Right lobe of liver (tissue), 6 donors: ENCODE results near the gene MEMO1. TPM values are rescaled to one million over a fixed set of nuclear protein-coding genes. Genes with fewer than 3 reads are reported as not detected.

Source experiments
- ATAC-seq, 4 donors: fragments of 200-7000 bp; cut with Tn5 transposase; one replicate each; pipeline ENCODE4 v1.9.1; 2020; ENCODE audit warnings: mild to moderate bottlenecking in 4 of 4, moderate library complexity in 4 of 4
- DNase-seq, 3 donors: peaks; one replicate each; pipeline ENCODE4 v3.0.0-alpha.2; 2020
- H3K27ac ChIP-seq, 3 donors: fragments of 200-600 bp; one replicate each; pipeline ENCODE4 v1.8.0; 2022
- H3K27me3 ChIP-seq, 2 donors: fragments of 200-600 bp; one replicate each; pipeline ENCODE4 v1.8.0; 2022
- H3K36me3 ChIP-seq, 4 donors: fragments of 200-600 bp; sonication (generic) in 1 of 4; one replicate each; pipeline versions ENCODE4 v1.5.1 to v1.8.0; 2017 to 2022; ENCODE audit warnings: control low read depth in 1 of 4
- H3K4me1 ChIP-seq, 4 donors: fragments of 200-600 bp; sonication (generic) in 1 of 4; one replicate each; pipeline versions ENCODE4 v1.5.1 to v1.8.0; 2017 to 2022; ENCODE audit warnings: control low read depth in 1 of 4
- H3K4me3 ChIP-seq, 3 donors: fragments of 200-600 bp; one replicate each; pipeline ENCODE4 v1.8.0; 2022
- H3K9me3 ChIP-seq, 4 donors: fragments of 200-600 bp; sonication (generic) in 1 of 4; one replicate each; pipeline versions ENCODE4 v1.5.1 to v1.8.0; 2017 to 2022; ENCODE audit warnings: control low read depth in 1 of 4
- CTCF ChIP-seq, 4 donors: fragments of 200-600 bp in 3 of 4; fragments of 450-650 bp in 1 of 4; IDR thresholded peaks; one replicate each; pipeline versions ENCODE4 v1.5.1 to v1.8.0; 2016 to 2022; ENCODE audit warnings: antibody characterized with exemption in 4 of 4, mild to moderate bottlenecking in 2 of 4
- POLR2A ChIP-seq: fragments of 450-650 bp; IDR thresholded peaks from one replicate; pipeline ENCODE4 v1.6.1; 2017; ENCODE audit warnings: antibody characterized with exemption, mild to moderate bottlenecking
- WGBS: methylation state at CpG from one replicate; pipeline ENCODE4 v1.1.6; 2018; ENCODE audit warnings: low coverage, low lambda C conversion rate; ENCODE audit not compliant: insufficient coverage; ENCODE audit errors: missing lambda C conversion rate; 5-methylcytosine and 5-hydroxymethylcytosine counted together
- intact Hi-C, 2 donors: fragments of 100-400 bp; cut with DNase I; formaldehyde crosslinking; loops; one replicate each; pipeline versions ENCODE4 v1.11.2 to v1.14.1; 2022
- total RNA-seq, 6 experiments: library from RNA; depleted of rRNA in 2 of 6; stranded (reverse); fragments of >200 nt in 2 of 6; fragmentation: NEBNext Ultra II Directional in 3 of 6; extraction: Animal tissue kit (Norgen Biotek cat#: 25700) in 3 of 6; gene quantifications; one replicate each; pipeline versions ENCODE4 v1.1.0 to v1.2.4, GENCODE V29; 2016 to 2023
- donor health status: DM: no; HTN: yes; CAD: no.
- donor health status: DM: no; HTN: no; CAD: no.
- donor health status: DM: no; HTN: no; CAD: no.
- donor health status: DM: no; HTN: yes; CAD: no.
- donor health status: DM: no; HTN: yes; CAD: no.

MEMO1 gene
- total RNA-seq, 6 experiments from 2014 or later: 19.6 to 28.0 (median 23.2) TPM

- no peak for TF ChIP-seq POLR2A
- no peak for TF ChIP-seq CTCF (IDR thresholded peaks at IDR 0.05)
- Histone ChIP-seq H3K27ac (no peak overlapping the region), H3K27me3 (no peaks in the 10 kb centered on the region), H3K4me1 (no peaks in the 10 kb centered on the region), H3K9me3 (no peaks in the 10 kb centered on the region), H3K36me3 (no peaks in the 10 kb centered on the region), H3K4me3 (no peak overlapping the region)
- 73% methylated on average over 2 of the region's 2 CpGs for WGBS
- intact Hi-C loops: no loop called here
- ATAC-seq (no peak), DNase-seq (no peak)
Observed at GRCh38 chr2:31831585-31831984, 179.2 kb downstream of the MEMO1 start.

GRCh38 chr2:31828891-31829290 is 181.9 kb downstream of the MEMO1 start:
- ATAC-seq: no peak
- no peaks in the 10 kb centered on the region for H3K4me1 ChIP-seq
- H3K9me3 ChIP-seq: no peaks in the 10 kb centered on the region
- WGBS: no CpG with 5 or more reads among the region's 2 CpGs
- TF ChIP-seq POLR2A: no peak
- no peaks in the 10 kb centered on the region for H3K36me3 ChIP-seq
- H3K27ac ChIP-seq: no peak overlapping the region
- no peak overlapping the region for H3K4me3 ChIP-seq
- no peaks in the 10 kb centered on the region for H3K27me3 ChIP-seq
- DNase-seq: no peak
- intact Hi-C loops: no loop called here

- no peaks in the 10 kb centered on the region for H3K27me3 ChIP-seq
- TF ChIP-seq POLR2A (no peak), CTCF (IDR thresholded peaks at IDR 0.05) (no peak)
- intact Hi-C loops: no loop called here
- no peak overlapping the region for H3K4me3 ChIP-seq
- no peak overlapping the region for H3K27ac ChIP-seq
- no peaks in the 10 kb centered on the region for H3K36me3 ChIP-seq
- no peak for DNase-seq
- WGBS: 95% methylated on average over 9 of the region's 11 CpGs
- H3K4me1 ChIP-seq: no peaks in the 10 kb centered on the region
- ATAC-seq: no peak
- peaks cover 0 to 3% (median 0%) of the 10 kb centered on the region in 4 donors for H3K9me3 ChIP-seq
Observed at GRCh38 chr2:31823558-31823957, 187.2 kb downstream of the MEMO1 start.

GRCh38 chr2:31822587-31822986 is 188.2 kb downstream of the MEMO1 start:
- Histone ChIP-seq H3K4me1 (no peaks in the 10 kb centered on the region), H3K9me3 (peaks cover 0 to 3% (median 0%) of the 10 kb centered on the region in 4 donors), H3K4me3 (no peak overlapping the region), H3K27me3 (no peaks in the 10 kb centered on the region), H3K27ac (no peak overlapping the region), H3K36me3 (no peaks in the 10 kb centered on the region)
- WGBS: no CpG with 5 or more reads among the region's 7 CpGs
- intact Hi-C loops: no loop called here
- TF ChIP-seq POLR2A (no peak), CTCF (IDR thresholded peaks at IDR 0.05) (no peak)
- ATAC-seq (no peak), DNase-seq (no peak)

Other genes with a start within 250 kb of the MEMO1 start
- gene DPY30, start 28.8 kb upstream of the MEMO1 start, total RNA-seq: 10 to 100 TPM; 23.8 to 42.7 (median 34.7) TPM
- 10 to 100 TPM in 1 of 6 experiments, 1 to 10 TPM in 5; 7.7 to 11.5 (median 9.1) TPM for gene SPAST, start 52.5 kb upstream of the MEMO1 start, total RNA-seq
- gene SLC30A6, start 154.9 kb upstream of the MEMO1 start, total RNA-seq: 10 to 100 TPM; 10.0 to 13.1 (median 12.4) TPM